ENCODE measurements around the gene CTNNBIP1.

The CTNNBIP1 gene

DNA sequence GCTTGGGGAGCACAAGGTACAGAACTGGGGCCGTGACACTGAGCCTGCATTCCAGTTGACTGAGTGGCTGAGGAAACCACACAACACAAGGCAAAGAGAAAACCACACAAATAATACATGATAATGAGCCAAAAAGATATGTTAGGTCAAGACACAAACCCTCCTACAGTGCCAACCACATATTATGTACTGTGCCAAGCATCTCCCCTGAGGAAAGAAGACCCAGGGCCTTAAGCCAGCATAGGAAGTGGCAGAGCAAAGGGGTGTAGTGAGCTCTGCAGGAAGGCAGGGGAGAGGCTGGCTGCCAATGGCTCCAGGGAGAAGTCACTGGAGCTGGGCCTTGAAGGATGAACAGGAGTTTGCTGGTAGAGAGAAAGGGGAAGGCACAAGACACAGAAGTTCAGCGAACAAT is 28.2 kb downstream of the CTNNBIP1 start:
- TF ChIP-seq, protein P1, sequence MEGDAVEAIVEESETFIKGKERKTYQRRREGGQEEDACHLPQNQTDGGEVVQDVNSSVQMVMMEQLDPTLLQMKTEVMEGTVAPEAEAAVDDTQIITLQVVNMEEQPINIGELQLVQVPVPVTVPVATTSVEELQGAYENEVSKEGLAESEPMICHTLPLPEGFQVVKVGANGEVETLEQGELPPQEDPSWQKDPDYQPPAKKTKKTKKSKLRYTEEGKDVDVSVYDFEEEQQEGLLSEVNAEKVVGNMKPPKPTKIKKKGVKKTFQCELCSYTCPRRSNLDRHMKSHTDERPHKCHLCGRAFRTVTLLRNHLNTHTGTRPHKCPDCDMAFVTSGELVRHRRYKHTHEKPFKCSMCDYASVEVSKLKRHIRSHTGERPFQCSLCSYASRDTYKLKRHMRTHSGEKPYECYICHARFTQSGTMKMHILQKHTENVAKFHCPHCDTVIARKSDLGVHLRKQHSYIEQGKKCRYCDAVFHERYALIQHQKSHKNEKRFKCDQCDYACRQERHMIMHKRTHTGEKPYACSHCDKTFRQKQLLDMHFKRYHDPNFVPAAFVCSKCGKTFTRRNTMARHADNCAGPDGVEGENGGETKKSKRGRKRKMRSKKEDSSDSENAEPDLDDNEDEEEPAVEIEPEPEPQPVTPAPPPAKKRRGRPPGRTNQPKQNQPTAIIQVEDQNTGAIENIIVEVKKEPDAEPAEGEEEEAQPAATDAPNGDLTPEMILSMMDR (IDR thresholded peaks at IDR 0.05; ENCODE audit: low read depth, low read length, missing control alignments), result no peak
- no peak overlapping the region for H3K4me3 ChIP-seq (ENCODE audit: low read depth, low read length)
- DNase-seq (ENCODE audit: low read depth), result no peak

GRCh38 chr1:9878404-9878803 is 31.7 kb downstream of the CTNNBIP1 start:
- no peak overlapping the region for H3K4me3 ChIP-seq (ENCODE audit: low read depth, low read length)
- DNase-seq (ENCODE audit: low read depth), result no peak
- TF ChIP-seq, protein P1 (IDR thresholded peaks at IDR 0.05; ENCODE audit: low read depth, low read length, missing control alignments), result no peak

- TF ChIP-seq, protein P1 (IDR thresholded peaks at IDR 0.05; ENCODE audit: low read depth, low read length, missing control alignments), result no peak
- no peak overlapping the region for H3K4me3 ChIP-seq (ENCODE audit: low read depth, low read length)
- no peak for DNase-seq (ENCODE audit: low read depth)
Measured at GRCh38 chr1:9877962-9878361, 32.1 kb downstream of the CTNNBIP1 start.

DNA sequence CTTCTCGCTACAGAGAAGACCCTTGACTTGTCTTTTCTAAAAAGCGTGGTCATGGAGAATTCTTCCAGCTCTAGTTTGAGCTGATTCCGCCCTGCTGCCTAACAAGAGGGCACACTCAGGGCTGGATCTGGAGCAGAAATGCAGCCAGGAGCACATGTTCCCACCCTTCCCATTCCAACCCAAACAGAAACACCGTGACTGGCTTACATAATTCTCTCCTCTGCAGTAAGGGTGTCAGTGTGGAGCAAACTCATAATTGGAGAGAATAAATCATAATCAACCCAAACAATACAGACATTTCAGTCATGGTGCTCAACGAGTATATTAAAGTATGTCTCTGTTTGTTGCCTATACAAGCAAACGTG is 34.5 kb downstream of the CTNNBIP1 start:
- TF ChIP-seq, protein P1 (IDR thresholded peaks at IDR 0.05; ENCODE audit: low read depth, low read length, missing control alignments), result no peak
- no peak overlapping the region for H3K4me3 ChIP-seq (ENCODE audit: low read depth, low read length)
- no peak for DNase-seq (ENCODE audit: low read depth)

- H3K4me3 ChIP-seq (ENCODE audit: low read depth, low read length), result no peak overlapping the region
- peak; percentile 36 for DNase-seq (ENCODE audit: low read depth)
- TF ChIP-seq, protein P1 (IDR thresholded peaks at IDR 0.05; ENCODE audit: low read depth, low read length, missing control alignments), result peak; percentile 96
Measured at GRCh38 chr1:9874959-9875635, 35.0 kb downstream of the CTNNBIP1 start.

GRCh38 chr1:9874412-9874811 is 35.7 kb downstream of the CTNNBIP1 start:
- DNase-seq (ENCODE audit: low read depth), result no peak
- H3K4me3 ChIP-seq (ENCODE audit: low read depth, low read length), result no peak overlapping the region
- TF ChIP-seq, protein P1 (IDR thresholded peaks at IDR 0.05; ENCODE audit: low read depth, low read length, missing control alignments), result no peak

GRCh38 chr1:9873992-9874391 is 36.1 kb downstream of the CTNNBIP1 start:
- DNase-seq (ENCODE audit: low read depth), result no peak
- no peak overlapping the region for H3K4me3 ChIP-seq (ENCODE audit: low read depth, low read length)
- TF ChIP-seq, protein P1 (IDR thresholded peaks at IDR 0.05; ENCODE audit: low read depth, low read length, missing control alignments), result no peak
